Non-pigmented ciliary epithelial cell (primary cell): Measurements from ENCODE around the gene VDR.

Source experiments
- DNase-seq: peaks from one replicate; pipeline ENCODE4 v3.0.0-alpha.2; 2010; ENCODE audit warnings: low read depth

The VDR gene

GRCh38 chr12:47892819-47893218 lies 12.0 kb downstream of the VDR start:
- no peak for DNase-seq

GRCh38 chr12:47891356-47891755 lies 13.4 kb downstream of the VDR start:
- no peak for DNase-seq

DNA sequence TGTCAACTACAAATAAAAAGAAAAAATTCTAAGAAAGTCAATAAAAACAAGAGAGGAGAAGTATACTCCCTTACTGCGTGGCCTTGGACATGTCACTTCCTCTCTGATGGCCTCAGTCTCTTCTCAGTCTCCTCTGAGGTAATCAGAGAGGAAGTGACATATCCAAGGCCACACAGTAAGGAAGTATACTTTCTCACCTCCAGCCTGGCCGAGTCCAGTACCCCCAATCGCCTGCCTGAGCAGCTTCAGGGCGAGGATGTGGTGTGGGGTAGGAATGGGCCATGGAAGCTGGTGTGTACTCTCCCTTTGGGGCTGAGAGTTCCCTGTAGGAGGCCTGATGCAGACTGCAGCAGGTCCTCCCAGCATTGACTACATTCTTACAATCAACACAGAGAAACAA lies 15.8 kb downstream of the VDR start:
- no peak for DNase-seq

DNA sequence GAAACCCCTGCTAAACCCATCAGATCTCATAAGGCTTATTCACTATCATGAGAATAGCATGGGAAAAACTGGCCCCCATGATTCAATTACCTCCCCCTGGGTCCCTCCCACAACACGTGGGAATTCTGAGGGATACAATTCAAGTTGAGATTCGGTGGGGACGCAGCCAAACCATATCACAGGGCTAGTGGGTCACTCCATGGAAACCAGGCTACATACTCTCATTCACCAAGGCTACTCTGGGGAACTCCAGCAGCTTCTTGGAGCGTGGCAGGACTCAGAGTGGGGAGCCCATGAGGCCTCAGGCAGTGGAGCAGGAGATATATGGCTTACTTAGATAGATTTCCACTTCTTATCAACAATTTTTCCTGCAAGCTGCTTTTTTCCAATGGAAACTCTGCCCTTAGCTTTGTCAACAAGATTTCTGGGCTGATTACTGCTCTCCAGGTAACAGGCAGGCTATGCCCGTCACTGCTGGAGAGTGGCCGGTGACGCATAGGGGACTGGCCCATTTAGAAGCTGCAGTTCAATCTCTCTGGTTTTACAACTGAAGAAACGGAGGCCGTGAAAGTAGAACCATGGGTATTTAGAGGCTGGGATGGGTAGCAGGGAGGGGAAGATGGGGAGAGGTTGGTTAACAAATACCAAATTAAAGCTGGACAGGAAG lies 16.5 kb downstream of the VDR start:
- no peak for DNase-seq

DNA sequence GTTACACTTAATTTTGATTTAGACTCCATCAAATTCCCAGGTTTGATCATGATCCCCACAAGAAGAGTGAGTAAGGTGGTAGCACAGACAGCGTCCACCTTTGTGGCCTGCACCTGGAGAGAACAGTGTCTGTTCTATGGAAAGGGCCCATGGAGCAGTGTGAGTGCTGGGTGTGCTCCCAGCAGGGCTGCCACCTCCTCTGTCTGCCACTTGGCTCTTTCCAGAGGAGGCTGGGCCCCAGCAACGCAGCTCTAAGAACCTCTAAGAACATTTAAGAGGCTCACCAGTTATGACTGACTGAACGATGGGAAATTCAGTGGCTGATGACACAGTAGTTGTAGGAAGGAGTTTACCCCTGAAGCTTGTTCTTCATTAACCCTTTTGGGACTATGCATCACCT lies 17.3 kb downstream of the VDR start:
- DNase-seq = no peak

- DNase-seq = peak; percentile 18
Measured at GRCh38 chr12:47886510-47887240, 18.1 kb downstream of the VDR start.

DNA sequence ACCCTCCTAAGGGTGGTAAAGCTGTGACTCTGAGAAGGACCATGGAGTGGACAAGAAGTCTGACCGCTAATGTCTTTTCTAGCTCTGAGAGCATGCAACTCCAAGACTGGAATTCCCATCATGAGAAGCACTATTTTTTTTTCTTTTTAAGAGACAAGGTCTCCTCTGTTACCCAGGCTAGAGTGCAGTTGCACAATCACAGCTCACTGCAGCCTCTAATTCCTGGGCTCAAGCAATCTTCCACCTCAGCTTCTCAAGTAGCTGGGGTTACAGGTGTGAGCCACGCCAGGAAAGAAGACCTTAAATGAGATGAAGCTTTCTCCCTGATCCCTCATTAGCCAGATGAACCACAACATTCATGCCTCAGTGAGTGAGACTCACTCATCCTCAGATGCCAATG lies 19.2 kb downstream of the VDR start:
- DNase-seq = no peak

DNA sequence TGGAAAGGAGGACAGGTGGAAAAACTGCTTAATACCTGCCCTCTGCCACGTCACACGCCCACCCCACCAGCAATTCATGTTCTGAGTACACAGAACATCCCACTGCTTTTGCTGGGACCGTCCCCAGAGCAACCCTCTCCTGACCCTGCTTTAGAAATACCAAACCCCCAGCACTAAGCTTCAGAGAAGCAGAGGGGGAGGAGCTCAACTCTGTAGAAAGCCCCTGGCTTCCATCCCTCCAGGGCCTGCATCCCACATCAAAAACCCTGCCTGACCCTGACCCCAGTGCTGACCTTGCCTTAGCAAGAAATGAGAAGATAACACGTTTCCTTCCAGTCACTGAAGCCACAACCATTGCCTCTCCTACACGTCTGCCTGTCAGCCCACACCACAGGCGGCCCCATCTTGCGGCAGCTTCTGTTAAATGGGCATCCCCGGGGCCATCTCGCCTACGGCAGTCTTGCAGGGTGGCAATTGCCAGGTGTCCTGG lies 19.7 kb downstream of the VDR start:
- DNase-seq = no peak

DNA sequence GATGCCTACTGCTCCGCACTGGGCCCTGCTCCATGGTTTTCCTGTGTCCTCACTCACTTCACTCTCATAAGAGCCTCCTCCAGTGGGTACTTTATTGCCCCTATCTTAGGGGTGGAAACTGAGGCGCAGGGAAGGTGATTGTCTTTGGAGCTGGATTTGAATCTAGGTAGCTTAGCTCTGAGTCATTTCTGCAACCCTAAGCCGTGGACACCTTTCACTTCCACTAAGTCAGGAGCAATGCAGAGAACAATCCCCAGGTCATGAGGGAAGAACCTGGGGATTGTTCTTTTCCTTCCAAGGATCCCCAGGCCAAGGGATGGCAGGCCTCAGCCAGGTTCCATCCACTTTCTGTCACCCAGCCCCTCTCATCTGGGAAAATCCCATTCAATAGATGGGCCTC lies 20.3 kb downstream of the VDR start:
- DNase-seq = no peak

- DNase-seq = no peak
Measured at GRCh38 chr12:47883663-47884195, 21.1 kb downstream of the VDR start.

GRCh38 chr12:47882781-47883546 lies 21.8 kb downstream of the VDR start:
- DNase-seq = no peak

- DNase-seq = peak; percentile 94
Measured at GRCh38 chr12:47881826-47882427, 22.9 kb downstream of the VDR start.

- no peak for DNase-seq
Measured at GRCh38 chr12:47881051-47881450, 23.7 kb downstream of the VDR start.

DNA sequence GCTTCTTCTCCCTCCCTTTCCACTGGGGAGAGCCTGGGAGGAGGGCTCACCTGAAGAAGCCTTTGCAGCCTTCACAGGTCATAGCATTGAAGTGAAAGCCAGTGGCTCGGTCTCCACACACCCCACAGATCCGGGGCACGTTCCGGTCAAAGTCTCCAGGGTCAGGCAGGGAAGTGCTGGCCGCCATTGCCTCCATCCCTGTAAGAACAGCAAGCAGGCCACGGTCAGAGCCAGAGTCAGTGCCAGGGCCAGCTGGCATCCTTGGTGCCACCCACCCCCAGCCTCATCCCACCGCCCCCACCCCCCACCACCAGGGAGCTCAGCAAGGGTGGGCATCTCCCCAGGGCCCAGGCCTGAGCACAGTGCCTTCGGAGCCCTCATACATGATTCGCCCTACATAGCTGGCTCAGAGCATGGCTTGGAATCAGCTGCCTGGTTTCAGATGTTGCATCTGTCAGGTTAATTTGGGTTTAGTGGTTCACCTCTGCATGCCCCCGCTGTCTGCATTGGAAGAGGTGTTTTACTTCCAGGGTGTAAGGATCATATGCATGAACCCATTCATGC lies 25.8 kb downstream of the VDR start:
- DNase-seq = no peak

- no peak for DNase-seq
Measured at GRCh38 chr12:47878293-47878917, 26.4 kb downstream of the VDR start.

DNA sequence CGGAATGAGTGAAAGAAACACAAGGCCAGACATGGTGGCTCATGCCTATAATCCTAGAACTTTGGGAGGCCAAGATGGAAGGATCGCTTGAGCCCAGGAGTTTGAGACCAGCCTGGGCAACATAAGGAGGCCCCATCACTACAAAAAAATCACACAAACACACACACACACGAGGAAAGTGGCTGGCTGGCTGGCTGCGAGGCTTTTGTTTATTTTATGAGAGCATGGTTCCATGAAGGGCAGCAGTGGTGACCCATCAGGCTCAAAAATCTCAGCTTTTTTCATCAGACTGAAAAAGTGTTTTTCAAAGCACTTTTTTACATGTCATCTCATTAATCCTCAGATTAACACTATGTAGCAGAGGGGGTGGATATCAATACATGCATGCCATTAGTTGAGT lies 27.7 kb downstream of the VDR start:
- DNase-seq = no peak

DNA sequence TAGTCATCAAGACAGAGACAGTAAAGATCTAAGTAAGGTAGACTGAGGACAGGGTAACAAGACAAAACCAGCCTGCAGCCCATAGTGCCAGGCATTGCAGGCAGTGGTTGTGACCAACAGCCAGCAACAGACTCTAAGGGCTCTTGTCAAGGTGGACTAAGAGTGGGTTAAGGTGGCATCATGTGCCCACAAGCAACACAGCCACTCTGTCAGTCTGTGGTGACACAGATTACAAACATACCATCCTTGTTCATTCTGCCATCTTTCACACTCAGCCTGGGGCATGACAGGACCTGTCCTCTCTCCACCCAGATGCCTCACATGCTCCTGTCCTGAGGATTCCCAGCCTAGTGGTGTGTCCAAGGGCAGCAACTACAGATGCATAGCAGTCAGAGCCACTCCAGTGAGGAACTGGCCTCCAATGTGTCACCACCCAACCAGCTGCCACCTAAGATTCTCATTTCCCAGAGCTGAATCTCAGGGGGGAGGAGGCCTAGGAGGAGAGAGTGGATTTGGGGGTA lies 28.3 kb downstream of the VDR start:
- no peak for DNase-seq

- DNase-seq = no peak
Measured at GRCh38 chr12:47875746-47876439, 28.9 kb downstream of the VDR start.

GRCh38 chr12:47874316-47874715 lies 30.5 kb downstream of the VDR start:
- no peak for DNase-seq

DNA sequence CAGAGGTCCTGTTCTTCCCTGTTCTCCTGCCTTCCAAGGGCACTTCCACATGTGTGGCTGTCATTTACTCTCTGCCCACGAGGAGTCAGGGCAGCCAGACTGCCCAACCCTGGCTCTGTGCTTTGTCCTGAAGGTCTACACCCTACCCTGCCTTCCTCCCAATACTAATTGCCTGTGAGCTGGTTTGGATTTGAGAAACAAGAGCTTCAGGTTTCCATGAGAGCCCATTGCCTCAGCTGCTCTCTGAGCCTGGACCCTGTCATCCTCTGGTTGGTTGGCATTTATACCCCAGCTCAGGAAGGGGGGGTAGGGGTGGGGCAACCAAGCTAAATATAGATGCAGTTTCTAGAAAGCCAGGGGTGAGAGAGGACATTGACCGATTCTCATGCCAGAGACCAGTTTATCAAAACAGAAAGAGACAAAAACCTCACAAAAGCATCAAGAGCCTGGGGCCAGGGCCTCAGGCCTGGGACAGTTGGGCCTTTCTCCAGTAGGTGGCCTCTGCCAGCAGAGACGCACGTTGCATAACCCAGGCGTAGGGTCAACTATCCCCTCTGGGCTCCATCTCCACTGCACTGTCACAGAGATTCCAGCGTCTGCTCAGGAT lies 34.5 kb downstream of the VDR start:
- no peak for DNase-seq
